ENCODE data around the gene AFF3.
"Not testable (repeated sequence)": the region's sequence is repeated elsewhere in the genome, so short reads cannot be mapped to it uniquely, and the experiment has no call there.

Gene AFF3

GRCh38 chr2:99776906-99777646 is 365.3 kb downstream of the AFF3 start:
- no peak for DNase-seq

GRCh38 chr2:99776206-99776905 is 366.0 kb downstream of the AFF3 start:
- DNase-seq = no peak

GRCh38 chr2:99775585-99775984 is 366.8 kb downstream of the AFF3 start:
- no peak for DNase-seq

- DNase-seq = not testable (repeated sequence)
Observed at GRCh38 chr2:99773642-99774041, 368.7 kb downstream of the AFF3 start.

GRCh38 chr2:99772591-99773331 is 369.6 kb downstream of the AFF3 start:
- no peak for DNase-seq

- DNase-seq = no peak
Observed at GRCh38 chr2:99771681-99772333, 370.6 kb downstream of the AFF3 start.

GRCh38 chr2:99770876-99771275 is 371.5 kb downstream of the AFF3 start:
- no peak for DNase-seq

GRCh38 chr2:99765731-99766318 is 376.6 kb downstream of the AFF3 start:
- DNase-seq = no peak

- no peak for DNase-seq
Observed at GRCh38 chr2:99763764-99764163, 378.6 kb downstream of the AFF3 start.

- DNase-seq = no peak
Observed at GRCh38 chr2:99762714-99763113, 379.7 kb downstream of the AFF3 start.

GRCh38 chr2:99757611-99758114 is 384.7 kb downstream of the AFF3 start:
- DNase-seq = no peak

GRCh38 chr2:99756059-99756458 is 386.3 kb downstream of the AFF3 start:
- DNase-seq = no peak

GRCh38 chr2:99754210-99754609 is 388.2 kb downstream of the AFF3 start:
- DNase-seq = no peak

- DNase-seq = no peak
Observed at GRCh38 chr2:99753505-99753904, 388.9 kb downstream of the AFF3 start.

- no peak for DNase-seq
Observed at GRCh38 chr2:99748344-99748743, 394.0 kb downstream of the AFF3 start.

- DNase-seq = no peak
Observed at GRCh38 chr2:99747842-99748241, 394.5 kb downstream of the AFF3 start.

GRCh38 chr2:99743146-99743545 is 399.2 kb downstream of the AFF3 start:
- DNase-seq = no peak

- DNase-seq = no peak
Observed at GRCh38 chr2:99737537-99737936, 404.9 kb downstream of the AFF3 start.

GRCh38 chr2:99735753-99736152 is 406.6 kb downstream of the AFF3 start:
- DNase-seq = no peak

- DNase-seq = not testable (repeated sequence)
Observed at GRCh38 chr2:99735314-99735713, 407.1 kb downstream of the AFF3 start.

- no peak for DNase-seq
Observed at GRCh38 chr2:99734236-99734635, 408.2 kb downstream of the AFF3 start.
